ENCODE data around the gene C1orf198.

Gene C1orf198, protein sequence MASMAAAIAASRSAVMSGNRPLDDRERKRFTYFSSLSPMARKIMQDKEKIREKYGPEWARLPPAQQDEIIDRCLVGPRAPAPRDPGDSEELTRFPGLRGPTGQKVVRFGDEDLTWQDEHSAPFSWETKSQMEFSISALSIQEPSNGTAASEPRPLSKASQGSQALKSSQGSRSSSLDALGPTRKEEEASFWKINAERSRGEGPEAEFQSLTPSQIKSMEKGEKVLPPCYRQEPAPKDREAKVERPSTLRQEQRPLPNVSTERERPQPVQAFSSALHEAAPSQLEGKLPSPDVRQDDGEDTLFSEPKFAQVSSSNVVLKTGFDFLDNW

DNA sequence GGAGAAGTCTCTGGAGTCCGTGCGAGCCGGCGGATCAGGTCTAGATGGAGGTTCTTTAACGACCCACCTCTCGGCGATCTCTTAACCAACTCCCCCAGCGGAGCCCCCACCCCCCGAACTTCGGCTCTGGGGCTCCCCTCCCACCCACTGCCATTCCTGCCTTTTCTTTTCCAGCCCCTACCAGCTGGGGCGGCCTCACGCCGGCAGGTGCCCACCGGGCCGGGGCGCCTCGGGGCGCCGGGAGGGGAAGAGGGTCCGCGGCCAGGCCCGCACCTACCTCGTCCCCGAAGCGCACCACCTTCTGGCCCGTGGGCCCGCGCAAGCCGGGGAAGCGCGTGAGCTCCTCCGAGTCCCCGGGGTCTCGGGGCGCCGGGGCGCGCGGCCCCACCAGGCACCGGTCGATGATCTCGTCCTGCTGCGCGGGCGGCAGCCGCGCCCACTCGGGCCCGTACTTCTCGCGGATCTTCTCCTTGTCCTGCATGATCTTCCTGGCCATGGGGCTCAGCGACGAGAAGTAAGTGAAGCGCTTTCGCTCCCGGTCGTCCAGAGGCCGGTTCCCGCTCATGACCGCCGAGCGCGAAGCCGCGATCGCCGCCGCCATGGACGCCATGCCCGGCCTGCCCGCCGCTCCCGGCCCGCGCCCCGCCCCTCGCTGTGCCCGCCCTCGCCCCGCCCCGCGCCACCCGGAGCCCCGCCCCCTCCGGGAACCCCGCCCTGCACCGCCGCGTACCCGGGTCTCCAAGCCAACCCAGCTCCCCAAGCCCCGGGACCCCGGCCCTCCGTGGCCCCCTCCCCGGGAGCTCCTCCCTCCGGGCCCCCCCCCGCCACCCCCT lies at the start of gene C1orf198:
Gene C1orf198 (minus strand): TSS at position 619 of the 833 bp plus-strand sequence. CDS start 9 bp downstream, at position 610.
- peak; percentile 19 for DNase-seq

DNA sequence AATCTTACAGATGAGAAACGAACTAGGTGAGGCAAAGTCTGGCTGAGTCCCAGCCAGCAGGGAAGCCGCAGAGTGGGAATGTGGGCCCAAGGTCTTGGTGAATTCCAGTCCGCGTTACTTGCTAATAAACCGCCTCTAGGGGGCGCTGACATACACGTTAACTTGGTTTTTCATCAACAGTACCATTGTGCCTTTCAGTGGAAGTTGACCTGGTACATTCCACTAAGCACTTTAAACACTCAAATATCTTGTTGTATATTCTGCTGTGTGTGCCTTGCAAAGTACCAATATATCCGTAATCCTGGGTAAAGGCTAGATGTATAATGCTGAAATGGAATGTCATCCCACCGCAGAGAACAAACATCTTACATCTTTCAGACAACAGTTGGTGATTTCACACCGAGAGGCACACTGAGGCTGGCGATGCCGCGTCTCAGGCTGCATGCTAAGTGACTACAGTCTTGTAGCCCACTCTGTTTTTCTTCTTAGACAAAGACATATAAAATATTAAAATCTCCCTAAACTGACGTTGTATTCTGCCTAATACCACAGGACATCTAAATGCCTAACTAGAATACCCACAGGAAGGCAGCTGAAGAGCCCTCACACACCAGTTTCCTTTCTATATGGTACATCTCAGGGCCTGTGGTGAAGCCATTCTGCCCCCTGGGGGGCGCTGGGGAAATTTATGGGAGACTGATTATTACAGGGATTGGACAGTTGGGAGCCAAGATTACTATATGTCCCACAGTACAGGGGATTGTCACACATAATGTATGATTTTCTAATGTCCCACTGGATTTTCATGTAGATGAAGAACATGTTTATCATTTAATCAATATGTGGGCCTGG lies 49.2 kb upstream of the C1orf198 start:
- peak; percentile 68 for DNase-seq

DNA sequence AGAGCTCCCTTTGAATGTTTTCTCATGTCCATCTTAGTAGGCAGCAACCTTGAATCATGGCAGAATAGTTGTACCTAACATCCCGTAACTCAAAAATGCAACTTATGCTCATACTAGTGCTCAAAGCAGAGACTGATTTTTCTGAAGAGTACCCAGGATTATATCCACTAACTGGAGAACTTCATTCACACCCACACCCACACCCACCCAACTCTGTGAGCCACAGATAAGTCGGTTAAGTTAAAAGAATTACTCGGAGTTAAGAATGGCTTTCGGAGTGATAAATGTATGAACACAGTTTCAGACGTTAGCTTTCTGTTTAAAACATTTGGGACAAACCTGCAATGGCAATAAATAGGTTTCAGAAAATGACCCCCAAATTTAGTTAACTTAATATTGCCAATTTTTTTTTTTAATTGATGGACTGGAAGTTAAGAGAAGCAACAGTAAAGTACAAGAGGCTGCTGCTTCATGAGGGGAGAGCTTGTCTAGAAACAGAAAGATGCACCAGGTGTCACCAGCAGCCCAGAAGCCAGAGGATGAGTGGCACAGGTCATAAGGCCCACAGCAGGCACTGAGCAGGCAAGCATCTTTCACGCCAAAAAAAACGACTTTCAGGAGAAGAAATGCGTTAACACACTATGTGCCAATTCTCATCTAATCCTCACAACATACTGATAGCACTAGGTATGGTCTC lies 48.4 kb upstream of the C1orf198 start:
- no peak for DNase-seq

DNA sequence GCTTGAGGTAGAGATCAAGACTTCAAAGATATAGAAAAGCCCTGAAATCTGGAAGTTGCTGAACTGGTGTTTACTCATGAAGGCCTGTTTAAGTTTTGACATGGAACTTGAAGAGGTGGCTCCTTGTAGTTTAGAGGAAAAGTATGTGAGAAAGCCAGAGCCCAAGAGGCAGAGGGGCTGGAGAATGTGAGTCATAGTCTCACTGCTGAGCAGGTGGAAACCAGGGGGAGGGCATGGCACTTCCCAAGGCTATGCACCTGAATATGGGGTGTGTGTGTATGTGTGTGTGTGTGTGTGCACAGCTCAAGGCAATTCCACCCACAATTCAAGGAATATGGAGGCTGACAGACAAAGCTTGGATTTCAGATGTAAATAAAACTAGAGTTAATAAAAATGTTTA lies 46.8 kb upstream of the C1orf198 start:
- DNase-seq: no peak

DNA sequence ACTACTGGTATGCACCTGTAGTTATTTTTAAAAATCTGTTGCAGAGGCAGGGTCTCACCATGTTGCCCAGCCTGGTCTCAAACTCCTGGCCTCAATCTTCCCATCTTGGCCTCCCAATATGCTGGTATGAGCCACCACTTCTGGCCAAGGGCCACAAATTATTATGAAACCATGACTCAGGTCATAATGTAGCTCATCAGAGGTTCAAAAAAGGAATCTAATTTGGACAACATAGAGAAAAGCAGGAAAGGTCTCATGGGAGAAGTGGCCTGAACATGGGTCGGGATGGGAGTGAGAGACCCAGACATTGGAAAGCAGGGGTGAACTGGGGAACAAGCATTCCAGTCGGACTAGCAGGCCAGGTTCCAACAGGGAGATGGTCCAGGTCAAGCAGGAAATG lies 45.2 kb upstream of the C1orf198 start:
- DNase-seq: no peak

DNA sequence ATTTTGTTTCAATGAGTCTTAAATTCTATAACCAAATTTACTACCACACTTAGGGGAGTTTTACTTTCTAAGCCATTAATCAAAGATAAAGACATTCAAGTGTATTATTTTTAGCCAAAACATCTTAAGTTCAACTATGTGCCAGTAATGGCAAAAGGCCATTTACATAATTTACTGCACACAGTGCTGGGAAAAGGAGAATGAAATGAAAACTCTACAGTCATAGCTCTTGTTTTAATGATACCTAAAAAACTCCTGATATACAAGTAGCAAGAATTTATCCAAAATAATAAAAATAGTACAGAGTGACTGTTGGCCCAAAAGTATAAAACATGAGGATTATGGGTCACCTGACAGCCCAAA lies 42.4 kb upstream of the C1orf198 start:
- no peak for DNase-seq

DNA sequence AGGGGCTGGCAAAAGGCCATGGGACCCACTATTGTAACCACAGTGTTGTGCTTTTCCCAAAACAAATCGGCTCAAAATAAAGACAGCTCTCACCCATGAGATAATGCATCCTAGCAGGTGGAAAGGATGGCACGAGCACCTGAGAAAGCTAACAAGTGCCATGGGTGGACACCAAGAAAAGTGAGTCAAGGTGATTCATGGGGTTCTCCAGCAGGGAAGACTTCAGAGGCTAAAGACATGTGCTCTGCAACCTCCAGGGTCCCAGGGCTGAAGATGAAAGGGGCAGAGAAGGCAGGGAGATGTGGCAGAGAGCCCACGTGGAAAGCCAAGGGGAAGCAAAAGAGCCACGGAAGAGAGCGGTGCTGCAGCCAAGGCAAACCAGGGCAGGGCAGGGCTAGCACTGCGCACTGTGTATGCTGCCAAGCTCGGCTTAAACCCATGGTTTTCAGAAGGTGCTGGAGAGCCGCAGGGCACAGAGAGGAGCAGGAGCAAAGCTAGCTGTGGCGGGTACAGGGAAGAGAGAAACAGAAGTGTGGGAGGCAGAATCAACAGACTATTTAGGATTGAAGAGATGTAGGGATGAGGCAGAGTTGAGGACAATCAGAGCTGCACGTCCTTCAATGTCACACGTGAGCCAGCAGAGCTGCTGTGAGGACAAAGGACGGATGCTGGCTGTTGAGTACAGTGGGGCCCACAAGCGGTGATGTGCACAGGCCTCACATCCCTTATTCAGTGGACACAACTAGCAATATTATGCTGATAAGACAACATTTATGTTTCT lies 41.8 kb upstream of the C1orf198 start:
- no peak for DNase-seq

DNA sequence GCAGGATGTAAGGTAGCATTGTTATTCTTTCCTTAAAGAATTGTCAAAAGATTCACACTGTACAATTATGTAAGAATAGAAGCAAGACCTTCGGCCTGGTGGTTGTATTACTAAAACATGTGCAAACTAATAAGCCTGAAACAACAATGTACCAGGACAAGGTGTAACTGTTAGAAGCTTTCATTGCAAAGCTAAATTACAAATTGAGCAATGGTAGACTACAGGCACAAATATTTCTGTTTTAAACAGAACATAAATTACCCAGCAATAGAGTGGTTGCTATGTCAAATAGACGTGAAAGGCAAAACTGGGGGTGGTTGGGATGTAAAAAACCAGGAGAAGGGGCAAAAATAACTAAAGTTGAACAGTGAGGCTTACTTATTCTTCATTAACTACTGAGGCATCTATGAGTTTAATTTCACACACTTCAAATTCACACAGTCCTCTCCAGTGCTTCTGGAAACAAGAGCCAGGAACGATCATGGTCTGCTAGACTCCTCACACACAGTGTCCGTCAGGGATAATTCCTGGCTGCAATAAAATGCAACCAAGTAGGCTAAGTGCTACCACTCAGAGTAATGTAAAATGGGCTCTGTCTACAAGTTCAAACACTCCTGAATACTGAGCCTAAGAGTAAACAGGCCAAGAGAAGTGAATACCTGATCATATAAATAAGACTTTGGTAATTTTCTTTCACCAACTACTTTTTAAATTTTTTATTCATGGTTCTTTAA lies 39.3 kb upstream of the C1orf198 start:
- no peak for DNase-seq

DNA sequence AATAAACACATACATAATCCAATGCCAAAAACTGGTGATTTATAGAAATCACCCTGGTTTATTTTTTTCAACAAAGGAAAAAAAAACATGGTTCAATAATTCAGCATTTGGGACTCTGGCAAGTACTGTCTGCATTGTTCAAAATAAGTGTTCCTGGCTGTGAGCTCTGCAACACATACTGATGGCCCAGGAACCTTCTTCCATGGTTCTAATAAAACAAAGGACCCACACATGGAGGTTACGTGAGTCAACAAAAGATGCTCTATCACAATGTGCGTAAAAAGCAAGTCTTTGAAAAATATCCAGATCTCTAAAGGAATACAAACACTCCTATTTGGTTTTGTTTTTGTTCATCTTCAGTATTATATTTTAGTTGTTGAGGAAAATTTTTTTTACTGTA lies 37.9 kb upstream of the C1orf198 start:
- DNase-seq: no peak

DNA sequence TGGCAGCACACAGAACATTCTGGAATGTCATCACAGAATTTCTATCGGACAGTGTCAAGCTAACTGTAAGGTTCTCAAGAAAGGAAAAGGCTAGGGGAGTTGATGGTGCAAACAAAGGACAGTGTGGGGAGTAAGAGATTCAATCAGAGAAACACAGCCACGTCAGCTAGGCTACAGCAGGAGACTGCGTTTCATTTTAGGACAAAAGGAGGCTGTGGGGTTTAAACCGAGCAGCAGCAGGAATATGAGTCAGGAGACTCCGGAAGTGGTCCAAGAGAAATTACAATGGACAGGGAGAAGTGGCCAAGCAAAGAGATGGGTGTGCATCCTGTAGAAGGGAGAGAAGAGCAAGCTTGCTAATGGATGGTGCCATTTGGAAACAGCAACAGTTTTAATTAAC lies 37.4 kb upstream of the C1orf198 start:
- DNase-seq: no peak

DNA sequence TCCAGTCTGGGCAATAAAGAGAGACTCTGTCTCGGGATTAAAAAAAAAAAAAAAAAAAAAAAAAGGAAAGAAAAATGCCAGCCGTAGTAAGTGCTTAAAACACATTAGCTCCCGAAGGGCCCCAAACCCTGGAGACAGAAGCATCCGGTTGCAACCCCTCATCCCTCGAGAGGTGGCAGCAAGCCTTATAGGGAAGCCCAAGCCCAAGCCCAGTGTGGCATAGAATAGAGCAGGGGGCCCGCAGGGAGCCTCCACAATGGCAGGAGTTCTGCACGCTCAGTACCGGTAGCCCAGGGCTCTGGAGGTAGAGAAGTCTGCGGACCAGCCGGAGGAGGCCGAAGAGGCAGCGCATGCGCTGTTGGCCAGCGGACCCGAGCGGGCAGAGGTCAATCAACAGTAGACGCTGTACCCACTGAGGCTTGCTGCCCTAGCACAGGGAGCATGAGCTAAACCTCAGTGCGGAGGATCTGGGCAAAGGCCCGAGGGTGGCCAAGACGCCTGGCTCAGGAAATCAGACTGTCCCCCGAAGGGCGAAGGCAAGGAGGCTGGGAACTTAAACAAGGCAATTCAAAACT lies 34.1 kb upstream of the C1orf198 start:
- no peak for DNase-seq

DNA sequence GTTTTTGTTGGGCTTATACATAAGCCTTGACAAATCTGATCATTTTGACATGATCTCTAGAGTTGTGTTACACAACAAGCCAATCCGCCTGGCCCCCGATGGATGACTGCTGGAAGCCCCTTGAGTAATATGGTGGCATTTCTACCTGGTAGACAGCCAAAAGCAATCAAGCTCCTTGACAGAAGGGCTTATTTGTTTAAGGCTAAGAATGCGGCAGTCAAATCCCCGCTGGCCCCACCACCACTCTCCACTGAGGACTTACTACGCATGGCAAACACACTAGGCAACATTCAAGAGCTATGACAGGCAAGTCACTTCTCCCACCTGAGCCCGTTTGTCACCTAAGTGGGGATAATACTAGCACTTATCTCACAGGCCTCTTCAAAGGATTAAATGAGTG lies 33.4 kb upstream of the C1orf198 start:
- peak; percentile 33 for DNase-seq

DNA sequence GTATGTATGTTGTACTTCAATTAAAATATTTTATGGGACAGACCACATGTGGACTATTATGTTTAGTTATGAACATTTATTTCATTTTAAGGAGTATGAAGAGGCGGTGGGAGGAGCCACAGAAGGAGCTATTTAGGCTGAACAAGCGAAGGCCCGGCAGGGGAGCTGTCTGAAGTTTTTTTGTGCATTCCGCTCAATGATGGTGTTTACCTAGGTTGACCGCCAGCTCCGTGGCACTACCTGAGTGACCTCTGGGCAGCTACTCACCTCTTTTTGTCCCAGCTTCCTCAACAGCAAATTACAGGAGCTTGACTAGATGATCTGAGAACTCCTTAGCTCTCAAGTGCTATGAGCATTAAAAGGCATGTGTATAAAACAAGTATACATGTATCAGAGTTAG lies 32.7 kb upstream of the C1orf198 start:
- DNase-seq: no peak

DNA sequence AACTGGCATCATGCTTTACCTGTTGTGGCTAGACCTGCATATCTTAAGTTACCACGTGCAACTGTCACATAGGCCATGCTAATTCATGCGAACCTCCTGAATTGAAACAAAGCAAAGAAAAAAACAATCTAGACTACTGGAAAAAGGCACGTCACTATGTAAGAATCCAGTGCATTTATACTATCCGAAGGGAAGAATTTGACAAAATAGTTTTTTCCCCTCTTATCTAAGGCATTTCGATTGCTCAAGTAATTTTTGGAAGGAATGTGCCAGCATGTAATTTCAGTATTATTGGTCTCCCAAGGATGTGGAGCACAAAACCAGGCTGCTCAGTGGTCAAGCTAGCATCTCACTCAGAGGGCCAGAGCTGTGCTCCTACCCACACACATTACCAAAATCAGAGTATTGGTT lies 31.5 kb upstream of the C1orf198 start:
- DNase-seq: no peak

DNA sequence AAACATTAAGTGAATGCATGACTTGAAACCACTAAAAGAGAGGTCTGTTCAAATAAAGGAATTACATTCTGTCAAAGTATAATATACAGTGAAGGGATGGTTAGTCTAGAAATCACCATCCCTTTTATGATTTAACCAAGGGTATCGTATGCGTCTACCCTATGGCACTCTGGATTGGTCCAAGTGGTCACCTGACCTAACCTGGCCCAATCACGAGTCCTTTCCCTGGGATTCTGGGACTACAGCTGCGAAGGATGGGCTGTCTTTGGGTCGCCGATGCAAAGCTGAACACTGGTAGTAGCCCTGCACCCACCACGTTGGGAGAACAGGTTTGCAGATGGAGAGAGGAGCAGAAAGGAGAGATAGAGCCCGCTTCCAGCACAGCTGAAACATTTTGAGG lies 30.4 kb upstream of the C1orf198 start:
- no peak for DNase-seq

DNA sequence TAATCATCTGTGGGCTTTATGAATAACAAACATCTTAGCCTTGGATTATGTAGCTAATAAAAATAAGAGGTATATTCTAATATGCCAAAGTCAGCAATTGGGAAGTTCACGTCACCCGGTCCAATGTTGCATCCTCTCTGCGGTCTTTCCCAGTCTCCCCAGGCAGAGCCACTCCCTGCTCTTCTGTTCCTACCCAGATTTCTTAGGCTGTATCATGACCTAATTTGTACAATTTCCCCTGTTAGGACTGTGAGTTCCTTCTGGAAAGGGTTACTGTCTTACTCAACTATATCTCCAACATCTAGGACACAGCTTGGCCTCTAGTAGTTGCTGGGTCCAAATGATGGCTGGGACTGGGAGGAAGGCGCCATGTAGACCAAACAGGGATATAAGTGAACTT lies 29.8 kb upstream of the C1orf198 start:
- no peak for DNase-seq

DNA sequence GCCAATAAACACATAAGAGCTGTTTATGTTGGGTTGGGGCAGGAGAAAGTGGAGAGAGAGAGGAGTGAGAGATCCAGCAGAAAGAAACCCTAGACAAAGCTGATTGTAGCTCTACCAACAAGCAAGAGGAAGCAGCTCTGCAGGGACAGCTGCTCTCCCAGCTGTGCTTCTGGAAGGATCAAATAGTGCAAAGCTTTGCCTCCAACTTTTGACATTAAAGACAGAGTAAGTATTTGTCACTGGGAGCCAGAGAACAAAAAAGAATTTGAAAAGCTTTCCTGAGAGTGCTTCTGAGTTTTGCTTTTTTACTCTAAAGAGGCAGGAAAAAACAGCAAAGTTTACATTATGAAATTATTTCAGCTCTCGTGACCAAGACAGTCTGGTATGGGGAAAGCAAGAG lies 28.5 kb upstream of the C1orf198 start:
- no peak for DNase-seq

DNA sequence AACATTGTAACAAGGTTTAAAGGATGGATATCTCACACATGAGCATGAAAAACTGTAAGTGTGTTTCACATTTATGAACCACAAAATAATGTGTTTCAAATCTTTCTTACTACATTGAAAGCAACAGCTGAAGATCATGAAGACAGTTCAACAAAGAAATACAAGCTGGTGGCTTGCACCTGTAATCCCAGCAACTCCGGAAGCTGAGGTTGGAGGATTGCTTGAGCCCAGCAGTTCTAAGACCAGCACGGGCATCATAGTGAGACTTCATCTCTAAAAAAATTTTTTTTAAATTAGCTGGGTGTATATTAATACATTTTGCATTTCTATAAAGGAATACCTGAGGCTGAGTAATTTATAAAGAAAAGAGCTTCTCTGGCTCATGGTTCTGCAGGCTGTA lies 27.1 kb upstream of the C1orf198 start:
- DNase-seq: no peak

DNA sequence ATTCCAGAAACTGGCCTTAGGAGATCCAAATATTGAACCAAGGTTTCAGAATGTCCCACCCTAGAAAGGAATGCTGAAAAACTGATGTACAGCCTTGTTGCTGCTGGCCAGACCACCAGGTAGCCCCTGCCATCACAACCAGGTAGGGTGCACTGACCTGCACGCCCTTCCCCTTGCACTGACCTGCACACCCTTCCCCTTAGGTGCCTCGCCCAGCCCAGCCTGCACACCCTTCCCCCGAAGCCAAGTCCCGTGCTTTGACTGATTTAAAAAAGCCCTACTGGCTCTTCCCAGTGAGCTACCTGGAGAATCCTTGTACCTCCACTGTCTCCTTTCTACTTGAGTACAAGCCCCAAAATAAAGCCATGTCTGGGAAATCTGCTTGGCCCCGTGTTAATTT lies 26.3 kb upstream of the C1orf198 start:
- DNase-seq: no peak

DNA sequence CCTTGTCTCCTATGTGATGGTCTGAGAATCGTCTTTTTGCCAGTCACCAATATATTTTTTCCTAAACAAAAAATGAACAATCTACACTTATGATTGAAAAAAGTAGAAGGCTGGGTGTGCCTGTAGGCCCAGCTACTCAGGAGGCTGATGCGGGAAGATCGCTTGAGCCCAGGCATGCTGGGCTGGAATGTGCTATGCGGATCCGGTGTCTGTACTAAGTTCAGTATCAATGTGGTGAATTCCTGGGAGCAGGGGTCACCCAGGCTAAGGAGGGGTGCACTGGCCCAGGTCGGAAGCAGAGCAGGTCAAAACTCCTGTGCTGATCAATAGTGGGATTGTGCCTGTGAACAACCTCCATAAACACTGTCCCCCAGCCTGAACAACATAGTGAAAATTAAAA lies 25.7 kb upstream of the C1orf198 start:
- no peak for DNase-seq

DNA sequence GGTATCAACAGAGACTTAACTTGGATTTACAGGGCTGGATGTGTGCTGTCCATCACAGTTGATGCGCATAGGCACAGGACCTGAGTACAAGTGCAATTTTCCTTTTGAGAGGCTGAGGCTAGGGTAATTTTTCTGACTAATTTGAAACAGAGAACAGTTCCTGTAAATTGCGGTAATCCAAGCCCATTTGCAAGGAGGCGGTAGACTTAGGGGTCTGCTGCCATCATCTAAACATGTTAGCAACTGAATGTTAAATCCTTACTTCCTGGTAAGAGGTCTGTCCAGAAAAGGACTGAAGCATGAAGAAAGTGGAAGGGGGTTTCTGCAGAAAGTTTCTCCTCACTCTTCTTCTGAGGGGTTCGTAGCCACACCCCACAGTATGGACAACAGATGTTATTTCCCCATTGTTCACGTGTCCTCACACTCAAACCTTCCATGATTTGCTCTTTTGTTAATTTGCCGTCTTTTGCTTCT lies 23.7 kb upstream of the C1orf198 start:
- no peak for DNase-seq
